Measurements from ENCODE around the gene HYAL2.

Gene HYAL2

GRCh38 chr3:50268703-50269451 lies 53.7 kb downstream of the HYAL2 start, which contains the start of gene SEMA3B:
Gene SEMA3B, plus strand, starts transcription at chr3:50269147. Its CDS starts 94 bp downstream, at chr3:50269241.
- DNase-seq: no peak

GRCh38 chr3:50268276-50268675 lies 54.3 kb downstream of the HYAL2 start:
- no peak for DNase-seq

All from activated CD4-positive, alpha-beta T cell treated with anti-CD3 and anti-CD28 coated beads, Interleukin-2, Interleukin-6, amounts not matched to agents 100 ng/mL and 50 ng/mL, durations not matched to agents 16 hours and 8 hours (primary cell).